HG03045 (cell line): ENCODE data around the gene USH1C.

ENCODE experiments used
- ATAC-seq: cut with Tn5 transposase; IDR thresholded peaks from one replicate; pipeline ENCODE4 v1.9.1; 2021; ENCODE audit warnings: mild to moderate bottlenecking, moderate library complexity; ENCODE audit not compliant: unreplicated experiment

Gene USH1C

GRCh38 chr11:17477361-17477760, 66.9 kb downstream of the USH1C start:
- no peak for ATAC-seq

GRCh38 chr11:17477084-17477333, 67.2 kb downstream of the USH1C start:
- no peak for ATAC-seq

- no peak for ATAC-seq
Measured at GRCh38 chr11:17476317-17477083, 67.7 kb downstream of the USH1C start, which contains the start of gene ABCC8. TSS of gene ABCC8 (minus strand) at chr11:17476845. CDS start at chr11:17476776, 69 bp downstream.

- no peak for ATAC-seq
Measured at GRCh38 chr11:17475666-17476316, 68.4 kb downstream of the USH1C start.

- ATAC-seq: no peak
Measured at GRCh38 chr11:17473071-17473744, 71.0 kb downstream of the USH1C start.

GRCh38 chr11:17472467-17472866, 71.7 kb downstream of the USH1C start:
- ATAC-seq: no peak

GRCh38 chr11:17471501-17471900, 72.7 kb downstream of the USH1C start:
- no peak for ATAC-seq

- ATAC-seq: no peak
Measured at GRCh38 chr11:17469998-17470397, 74.2 kb downstream of the USH1C start.

GRCh38 chr11:17468122-17468521, 76.1 kb downstream of the USH1C start:
- no peak for ATAC-seq

- ATAC-seq: no peak
Measured at GRCh38 chr11:17463546-17464174, 80.6 kb downstream of the USH1C start.

- ATAC-seq: no peak
Measured at GRCh38 chr11:17462940-17463339, 81.3 kb downstream of the USH1C start.

GRCh38 chr11:17460406-17460805, 83.8 kb downstream of the USH1C start:
- ATAC-seq: no peak

GRCh38 chr11:17459236-17459896, 84.8 kb downstream of the USH1C start:
- ATAC-seq: no peak

GRCh38 chr11:17458268-17458667, 85.9 kb downstream of the USH1C start:
- no peak for ATAC-seq

- no peak for ATAC-seq
Measured at GRCh38 chr11:17457396-17458173, 86.6 kb downstream of the USH1C start.

GRCh38 chr11:17452668-17453067, 91.5 kb downstream of the USH1C start:
- no peak for ATAC-seq

- no peak for ATAC-seq
Measured at GRCh38 chr11:17449158-17449557, 95.1 kb downstream of the USH1C start.

- ATAC-seq: no peak
Measured at GRCh38 chr11:17446482-17446881, 97.7 kb downstream of the USH1C start.

- ATAC-seq: no peak
Measured at GRCh38 chr11:17445240-17445795, 98.9 kb downstream of the USH1C start.
